Chondrocyte (in vitro differentiated cells): Measurements from ENCODE around the gene KBTBD13. TPM values are rescaled to one million over a fixed set of nuclear protein-coding genes. Genes with fewer than 3 reads are reported as not detected.

Experiments used
- DNase-seq: peaks from one replicate; pipeline ENCODE4 v3.0.0; 2021; ENCODE audit warnings: mixed read lengths, low spot score
- H3K27ac Mint-ChIP-seq: one replicate; pipeline ENCODE4 v1.8.0; 2021; ENCODE audit warnings: mild to moderate bottlenecking, moderate library complexity, mixed read lengths; ENCODE audit not compliant: unreplicated experiment
- H3K27me3 Mint-ChIP-seq: 2 replicates; pipeline ENCODE4 v1.8.0; 2021; ENCODE audit warnings: low read depth, mixed read lengths
- H3K36me3 Mint-ChIP-seq: 2 replicates; pipeline ENCODE4 v1.8.0; 2021; ENCODE audit warnings: low read depth, mixed read lengths
- H3K4me1 Mint-ChIP-seq: 2 replicates; pipeline ENCODE4 v1.8.0; 2021; ENCODE audit warnings: low read depth, mild to moderate bottlenecking, mixed read lengths
- H3K4me3 Mint-ChIP-seq: one replicate; pipeline ENCODE4 v1.8.0; 2021; ENCODE audit warnings: mild to moderate bottlenecking, moderate library complexity, mixed read lengths; ENCODE audit not compliant: unreplicated experiment
- H3K9me3 Mint-ChIP-seq: 2 replicates; pipeline ENCODE4 v1.8.0; 2021; ENCODE audit warnings: low read depth, mixed read lengths
- total RNA-seq: library from RNA; stranded (reverse); gene quantifications from 3 replicates; pipeline ENCODE4 v1.2.1, GENCODE V29; 2021
- TF ChIP-seq, protein P1 (sequence below): fragments of 200-600 bp; sonication (generic); IDR thresholded peaks from 2 replicates; pipeline ENCODE4 v1.5.0; 2021; ENCODE audit warnings: antibody characterized with exemption, mild to moderate bottlenecking, moderate library complexity

KBTBD13 gene
- total RNA-seq, 1 donor from 2014 or later, result not detected

- no peaks in the 10 kb centered on the region for H3K9me3 Mint-ChIP-seq
- H3K4me1 Mint-ChIP-seq, result peaks cover 9% of the 10 kb centered on the region
- no peaks in the 10 kb centered on the region for H3K36me3 Mint-ChIP-seq
- no peaks in the 10 kb centered on the region for H3K27me3 Mint-ChIP-seq
- TF ChIP-seq, protein P1, sequence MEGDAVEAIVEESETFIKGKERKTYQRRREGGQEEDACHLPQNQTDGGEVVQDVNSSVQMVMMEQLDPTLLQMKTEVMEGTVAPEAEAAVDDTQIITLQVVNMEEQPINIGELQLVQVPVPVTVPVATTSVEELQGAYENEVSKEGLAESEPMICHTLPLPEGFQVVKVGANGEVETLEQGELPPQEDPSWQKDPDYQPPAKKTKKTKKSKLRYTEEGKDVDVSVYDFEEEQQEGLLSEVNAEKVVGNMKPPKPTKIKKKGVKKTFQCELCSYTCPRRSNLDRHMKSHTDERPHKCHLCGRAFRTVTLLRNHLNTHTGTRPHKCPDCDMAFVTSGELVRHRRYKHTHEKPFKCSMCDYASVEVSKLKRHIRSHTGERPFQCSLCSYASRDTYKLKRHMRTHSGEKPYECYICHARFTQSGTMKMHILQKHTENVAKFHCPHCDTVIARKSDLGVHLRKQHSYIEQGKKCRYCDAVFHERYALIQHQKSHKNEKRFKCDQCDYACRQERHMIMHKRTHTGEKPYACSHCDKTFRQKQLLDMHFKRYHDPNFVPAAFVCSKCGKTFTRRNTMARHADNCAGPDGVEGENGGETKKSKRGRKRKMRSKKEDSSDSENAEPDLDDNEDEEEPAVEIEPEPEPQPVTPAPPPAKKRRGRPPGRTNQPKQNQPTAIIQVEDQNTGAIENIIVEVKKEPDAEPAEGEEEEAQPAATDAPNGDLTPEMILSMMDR, result no peak
- no peak within 1 kb of the TSS for H3K4me3 Mint-ChIP-seq
- no peak for DNase-seq
- H3K27ac Mint-ChIP-seq, result no peak within 1 kb of the TSS
Measured at GRCh38 chr15:65044724-65045481, 31.6 kb upstream of the KBTBD13 start, which contains the start of gene SLC51B. Gene SLC51B, plus strand, starts transcription at chr15:65045387. Its CDS starts 4,618 bp downstream, at chr15:65050005.

DNA sequence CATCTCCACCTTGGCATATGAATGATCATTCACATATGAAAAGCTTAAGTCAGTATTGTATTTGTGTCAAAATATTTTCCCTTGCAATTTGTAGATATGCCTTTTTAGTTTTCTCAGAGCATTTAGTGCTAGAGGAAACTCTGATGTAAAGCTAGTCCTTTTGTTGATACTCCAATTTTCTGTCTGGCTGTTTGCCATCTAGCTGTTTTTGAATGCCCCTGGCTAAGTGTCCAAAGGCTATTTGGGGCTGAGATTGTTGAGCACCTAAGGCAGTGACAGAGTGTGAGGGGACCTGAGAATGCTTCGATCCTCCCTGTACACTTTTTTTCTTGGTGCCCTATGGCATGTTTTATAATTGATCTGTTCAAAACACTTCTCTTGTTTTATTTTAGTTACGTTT lies 28.3 kb upstream of the KBTBD13 start:
- Mint-ChIP-seq H3K27ac (no peak overlapping the region), H3K36me3 (no peaks in the 10 kb centered on the region), H3K4me3 (no peak overlapping the region), H3K9me3 (no peaks in the 10 kb centered on the region), H3K27me3 (peaks cover 2% of the 10 kb centered on the region), H3K4me1 (peaks cover 14% of the 10 kb centered on the region)
- TF ChIP-seq, protein P1, result no peak
- DNase-seq, result no peak

DNA sequence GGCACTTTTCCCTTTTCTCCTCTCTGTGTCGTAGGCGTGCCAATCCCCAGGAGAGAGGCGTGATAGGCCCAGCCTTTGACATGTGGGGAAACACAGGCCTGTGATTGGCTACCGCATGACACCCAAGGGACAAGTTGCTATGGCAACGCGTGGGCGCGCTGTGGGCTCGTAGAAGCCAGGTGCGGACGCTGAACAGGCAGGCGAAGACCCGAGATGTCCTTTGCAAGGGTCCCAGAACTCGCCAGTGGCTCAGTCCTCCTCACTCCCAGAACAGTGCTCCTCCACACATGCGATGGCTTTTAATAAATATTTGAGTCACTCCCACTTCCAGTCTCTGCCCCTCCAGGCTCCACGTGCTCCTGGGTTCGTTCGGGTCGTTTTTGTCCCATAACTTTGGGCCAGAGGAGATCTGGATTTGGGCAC lies 27.1 kb upstream of the KBTBD13 start:
- Mint-ChIP-seq H3K4me1 (peaks cover 14% of the 10 kb centered on the region), H3K36me3 (no peaks in the 10 kb centered on the region), H3K27ac (peak overlapping the region; percentile 32), H3K4me3 (peak overlapping the region; percentile 64), H3K9me3 (no peaks in the 10 kb centered on the region), H3K27me3 (peaks cover 2% of the 10 kb centered on the region)
- TF ChIP-seq, protein P1, result no peak
- DNase-seq, result no peak

DNA sequence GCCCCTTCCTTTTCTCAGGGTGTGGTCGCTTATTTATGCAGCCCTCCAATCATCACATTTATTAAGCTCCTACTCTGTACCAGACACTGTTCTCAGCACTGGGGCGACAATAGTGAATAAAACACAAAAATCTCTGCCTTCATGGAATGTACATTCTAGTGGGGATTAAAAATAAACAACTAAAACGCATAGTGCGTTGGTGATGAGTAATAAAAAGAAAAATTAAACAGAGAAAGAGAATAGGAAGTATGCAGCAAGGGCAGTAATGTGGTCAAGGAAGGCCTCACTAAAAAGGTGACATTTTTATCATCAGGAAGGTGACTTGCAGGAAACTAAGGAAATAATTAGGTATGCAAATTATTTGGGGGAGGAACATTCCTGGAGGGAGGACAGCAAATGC lies 26.3 kb upstream of the KBTBD13 start:
- peaks cover 15% of the 10 kb centered on the region for H3K4me1 Mint-ChIP-seq
- H3K27ac Mint-ChIP-seq, result no peak overlapping the region
- TF ChIP-seq, protein P1, result no peak
- no peaks in the 10 kb centered on the region for H3K36me3 Mint-ChIP-seq
- H3K4me3 Mint-ChIP-seq, result peak overlapping the region; percentile 64
- no peaks in the 10 kb centered on the region for H3K9me3 Mint-ChIP-seq
- DNase-seq, result no peak
- H3K27me3 Mint-ChIP-seq, result peaks cover 2% of the 10 kb centered on the region

- Mint-ChIP-seq H3K27ac (no peak overlapping the region), H3K36me3 (no peaks in the 10 kb centered on the region), H3K4me3 (no peak overlapping the region), H3K9me3 (no peaks in the 10 kb centered on the region), H3K27me3 (peaks cover 2% of the 10 kb centered on the region), H3K4me1 (peaks cover 23% of the 10 kb centered on the region)
- TF ChIP-seq, protein P1, result no peak
- DNase-seq, result no peak
Measured at GRCh38 chr15:65051266-65051665, 25.3 kb upstream of the KBTBD13 start.
